ENCODE measurements around the gene CGGBP1. TPM values are rescaled to one million over a fixed set of nuclear protein-coding genes. Genes with fewer than 3 reads are reported as not detected.

Gene CGGBP1
- polyA plus RNA-seq, 2 of the 4 experiments (the other 2 are of a cell fraction), result 43.8 to 136 TPM

DNA sequence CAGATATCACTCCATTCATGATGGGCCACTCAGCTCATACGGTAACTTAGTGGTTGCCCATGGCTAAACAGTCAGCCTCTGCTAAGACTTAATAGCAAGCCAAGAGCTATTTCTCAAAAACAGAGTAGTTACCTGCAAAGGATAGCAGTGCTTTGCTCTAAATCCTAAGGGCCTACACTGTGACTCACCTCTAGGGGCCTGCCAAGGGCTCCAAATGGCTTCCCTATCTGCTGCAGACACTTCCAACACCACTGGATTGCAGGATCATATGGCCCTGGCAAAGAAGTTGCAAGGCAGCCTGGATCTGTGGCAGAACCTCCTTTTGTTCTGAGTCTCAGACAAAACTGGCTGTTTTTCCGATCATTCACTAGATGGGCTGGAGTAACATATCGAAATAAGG is 17.8 kb downstream of the CGGBP1 start:
- DNase-seq (ENCODE audit: low read depth in 1 of 2, low spot score in 1 of 2), result no peak
- POLR2A ChIA-PET, result no interaction called here
- TF ChIP-seq NFE2L2 (conservative IDR thresholded peaks at IDR 0.05; ENCODE audit: low read length), result no peak
- TF ChIP-seq, protein P1, sequence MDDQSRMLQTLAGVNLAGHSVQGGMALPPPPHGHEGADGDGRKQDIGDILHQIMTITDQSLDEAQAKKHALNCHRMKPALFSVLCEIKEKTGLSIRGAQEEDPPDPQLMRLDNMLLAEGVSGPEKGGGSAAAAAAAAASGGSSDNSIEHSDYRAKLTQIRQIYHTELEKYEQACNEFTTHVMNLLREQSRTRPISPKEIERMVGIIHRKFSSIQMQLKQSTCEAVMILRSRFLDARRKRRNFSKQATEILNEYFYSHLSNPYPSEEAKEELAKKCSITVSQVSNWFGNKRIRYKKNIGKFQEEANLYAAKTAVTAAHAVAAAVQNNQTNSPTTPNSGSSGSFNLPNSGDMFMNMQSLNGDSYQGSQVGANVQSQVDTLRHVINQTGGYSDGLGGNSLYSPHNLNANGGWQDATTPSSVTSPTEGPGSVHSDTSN (IDR thresholded peaks at IDR 0.05), result no peak
- no peak for TF ChIP-seq NR3C1 (IDR thresholded peaks at IDR 0.05)
- no peak for TF ChIP-seq RAD21 (conservative IDR thresholded peaks at IDR 0.05 in 1 of 2, IDR thresholded peaks at IDR 0.05 in 1 of 2)
- no peaks in the 10 kb centered on the region for H3K4me1 ChIP-seq
- H3K4me3 ChIP-seq, result no peak overlapping the region
- H3K4me2 ChIP-seq, result no peak overlapping the region
- no peaks in the 10 kb centered on the region for H3K9me3 ChIP-seq
- WGBS (ENCODE audit: missing lambda C conversion rate), result 82% methylated on average over 3 of the region's 3 CpGs
- CTCF ChIA-PET, result no interaction called here
- peak in 1 of 2 experiments; percentile 51; a peak in 3 of 6 replicates for ATAC-seq
- FAIRE-seq, result no peak
- H3K27ac ChIP-seq, result no peak overlapping the region

DNA sequence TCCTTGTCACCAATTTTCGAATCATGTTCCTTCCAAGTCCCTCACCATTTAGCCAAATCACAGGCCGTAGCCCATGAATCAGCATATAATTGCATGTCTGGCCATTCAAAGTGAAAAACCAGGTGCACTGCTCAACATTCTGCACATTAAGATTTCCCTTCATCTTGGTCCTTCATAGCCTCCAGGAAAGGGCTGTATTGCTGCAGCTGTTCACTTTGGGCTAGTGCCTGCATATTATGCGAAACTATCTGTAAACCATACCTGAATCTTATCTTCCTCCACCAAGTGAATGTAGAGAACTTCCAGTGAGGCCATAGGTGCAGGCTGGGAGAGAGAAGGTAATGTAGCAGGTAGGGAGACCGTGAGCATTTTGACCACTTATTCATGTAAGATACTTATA is 18.3 kb downstream of the CGGBP1 start:
- CTCF ChIA-PET, result no interaction called here
- TF ChIP-seq HOXA7 (CRISPR knock-in tag; IDR thresholded peaks at IDR 0.05), result no peak
- H3K9me3 ChIP-seq, result no peaks in the 10 kb centered on the region
- WGBS (ENCODE audit: missing lambda C conversion rate), result 64% methylated on average over 4 of the region's 4 CpGs
- no peak overlapping the region for H3K27ac ChIP-seq
- POLR2A ChIA-PET, result no interaction called here
- no peak overlapping the region for H3K4me3 ChIP-seq
- no peak for ATAC-seq
- FAIRE-seq, result no peak
- no peaks in the 10 kb centered on the region for H3K4me1 ChIP-seq
- DNase-seq (ENCODE audit: low read depth in 1 of 2, low spot score in 1 of 2), result no peak
- H3K4me2 ChIP-seq, result no peak overlapping the region

DNA sequence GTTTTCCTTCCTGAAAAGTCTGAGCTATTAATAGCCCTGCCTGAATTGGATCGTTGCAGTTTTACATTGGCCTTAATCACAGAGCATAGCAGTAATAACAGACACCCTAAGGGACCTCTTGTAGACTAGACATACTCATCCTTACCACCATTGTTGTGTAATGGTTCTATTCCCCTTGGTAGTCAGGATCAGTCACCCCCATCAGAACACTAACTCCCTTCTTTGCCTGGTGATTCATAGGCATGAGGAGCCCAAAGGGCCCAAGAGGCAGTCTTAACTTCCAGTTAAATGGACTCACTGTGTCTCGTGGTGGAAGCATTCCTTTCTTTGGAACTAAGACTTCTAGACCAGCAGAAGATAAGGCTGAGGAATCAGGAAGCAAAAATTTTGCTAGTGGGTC is 20.2 kb downstream of the CGGBP1 start:
- ChIA-PET CTCF (interaction anchor here (1.0 kb wide), 1 partner anchor 25 kb away, joined by 3 read pairs; no protein-coding TSS in a partner anchor), POLR2A (no interaction called here)
- H3K9me3 ChIP-seq, result no peaks in the 10 kb centered on the region
- 4% methylated on average over 2 of the region's 2 CpGs for WGBS (ENCODE audit: missing lambda C conversion rate)
- H3K4me1 ChIP-seq, result no peaks in the 10 kb centered on the region
- no peak for TF ChIP-seq FOXS1 (CRISPR knock-in tag; IDR thresholded peaks at IDR 0.05)
- H3K4me2 ChIP-seq, result no peak overlapping the region
- H3K27ac ChIP-seq, result no peak overlapping the region
- FAIRE-seq (no peak), ATAC-seq (peak in 1 of 2 experiments; percentile 46; a peak in 2 of 6 replicates), DNase-seq (ENCODE audit: low read depth in 1 of 2, low spot score in 1 of 2) (no peak)
- H3K4me3 ChIP-seq, result no peak overlapping the region

DNA sequence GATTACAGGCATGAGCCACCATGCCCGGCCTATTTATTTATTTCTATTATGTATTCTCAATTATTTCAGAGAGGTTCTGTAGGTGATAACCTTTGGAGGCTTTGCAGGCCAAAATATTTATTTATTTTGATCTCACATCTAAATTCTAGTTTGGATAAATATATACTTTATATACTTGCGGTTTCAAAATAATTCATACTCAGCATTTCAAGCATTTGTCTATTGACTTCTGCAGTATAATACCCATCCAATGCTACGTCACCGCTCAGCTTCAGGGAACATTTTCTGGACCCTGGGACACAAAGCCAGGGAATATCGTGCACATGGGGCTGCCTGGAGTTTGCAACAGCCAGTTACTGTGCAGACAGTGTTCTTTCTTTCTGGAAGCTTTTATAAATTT is 22.6 kb downstream of the CGGBP1 start:
- H3K27ac ChIP-seq, result no peak overlapping the region
- no peak overlapping the region for H3K4me3 ChIP-seq
- peaks cover 3% of the 10 kb centered on the region; the same call in 2 of the 3 replicates for H3K4me1 ChIP-seq
- ATAC-seq, result no peak
- no peak for FAIRE-seq
- POLR2A ChIA-PET, result no interaction called here
- TF ChIP-seq GATA3 (IDR thresholded peaks at IDR 0.05; ENCODE audit: borderline replicate concordance) (no peak), MAFK (IDR thresholded peaks at IDR 0.05; ENCODE audit: partially characterized antibody) (peak; percentile 33)
- CTCF ChIA-PET, result no interaction called here
- WGBS (ENCODE audit: missing lambda C conversion rate), result 70% methylated on average over 5 of the region's 5 CpGs
- DNase-seq (ENCODE audit: low read depth in 1 of 2, low spot score in 1 of 2), result no peak
- no peaks in the 10 kb centered on the region for H3K9me3 ChIP-seq
- H3K4me2 ChIP-seq, result no peak overlapping the region

GRCh38 chr3:88034491-88035275 is 24.1 kb downstream of the CGGBP1 start:
- no peak overlapping the region for H3K27ac ChIP-seq
- ChIA-PET CTCF (interaction anchor here (1.3 kb wide), 1 partner anchor 17 kb away, joined by 3 read pairs; no protein-coding TSS in a partner anchor), POLR2A (no interaction called here)
- H3K4me3 ChIP-seq, result no peak overlapping the region
- no peaks in the 10 kb centered on the region for H3K9me3 ChIP-seq
- DNase-seq (ENCODE audit: low read depth in 1 of 2, low spot score in 1 of 2), result no peak
- no peak for FAIRE-seq
- no peak overlapping the region for H3K4me2 ChIP-seq
- H3K4me1 ChIP-seq, result peaks cover 6% of the 10 kb centered on the region; the same call in 2 of the 3 replicates
- WGBS (ENCODE audit: missing lambda C conversion rate), result 78% methylated on average over 8 of the region's 8 CpGs
- TF ChIP-seq CBX2 (IDR thresholded peaks at IDR 0.05; ENCODE audit: borderline replicate concordance, low read depth) (no peak), POLR2A (IDR thresholded peaks at IDR 0.05; ENCODE audit: low read length) (no peak), EHMT2 (IDR thresholded peaks at IDR 0.05; ENCODE audit: low read depth) (no peak), CHD2 (IDR thresholded peaks at IDR 0.05; ENCODE audit: low read length, partially characterized antibody) (no peak), NR3C1 (IDR thresholded peaks at IDR 0.05) (no peak), CBX8 (IDR thresholded peaks at IDR 0.05) (no peak), ESRRA (IDR thresholded peaks at IDR 0.05; ENCODE audit: borderline replicate concordance, low read length) (no peak), TFCP2L1 (CRISPR knock-in tag; IDR thresholded peaks at IDR 0.05) (no peak), RCOR1 (IDR thresholded peaks at IDR 0.05; ENCODE audit: low read depth, low read length) (no peak), HEYL (CRISPR knock-in tag; IDR thresholded peaks at IDR 0.05) (no peak), CEBPB (IDR thresholded peaks at IDR 0.05) (no peak), HOXB5 (CRISPR knock-in tag; IDR thresholded peaks at IDR 0.05) (no peak), CHD4 (IDR thresholded peaks at IDR 0.05; ENCODE audit: borderline replicate concordance) (no peak), POLR2AphosphoS2 (conservative IDR thresholded peaks at IDR 0.05; ENCODE audit: low read length) (no peak), MYC (IDR thresholded peaks at IDR 0.05; ENCODE audit: borderline replicate concordance, low read length) (no peak), TP53 (CRISPR knock-in tag; IDR thresholded peaks at IDR 0.05) (no peak)
- TF ChIP-seq, protein P2, sequence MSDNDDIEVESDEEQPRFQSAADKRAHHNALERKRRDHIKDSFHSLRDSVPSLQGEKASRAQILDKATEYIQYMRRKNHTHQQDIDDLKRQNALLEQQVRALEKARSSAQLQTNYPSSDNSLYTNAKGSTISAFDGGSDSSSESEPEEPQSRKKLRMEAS (IDR thresholded peaks at IDR 0.05), result no peak
- TF ChIP-seq, protein P3, sequence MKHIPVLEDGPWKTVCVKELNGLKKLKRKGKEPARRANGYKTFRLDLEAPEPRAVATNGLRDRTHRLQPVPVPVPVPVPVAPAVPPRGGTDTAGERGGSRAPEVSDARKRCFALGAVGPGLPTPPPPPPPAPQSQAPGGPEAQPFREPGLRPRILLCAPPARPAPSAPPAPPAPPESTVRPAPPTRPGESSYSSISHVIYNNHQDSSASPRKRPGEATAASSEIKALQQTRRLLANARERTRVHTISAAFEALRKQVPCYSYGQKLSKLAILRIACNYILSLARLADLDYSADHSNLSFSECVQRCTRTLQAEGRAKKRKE (CRISPR knock-in tag; IDR thresholded peaks at IDR 0.05; ENCODE audit: low read depth), result no peak
- no peak; a peak in 1 of 6 replicates for ATAC-seq

Data from A549 (cell line).